NCI-H345 treated with DMSO at 0.1 percent for 48 hours (cell line): Measurements from ENCODE around the gene SOX18.

Experiments
- DNase-seq: peaks from one replicate; lab custom pipeline; 2025; ENCODE audit not compliant: unreplicated experiment; lab: John Stamatoyannopoulos, UW

SOX18 gene

GRCh38 chr20:64053841-64054661 is 4.6 kb upstream of the SOX18 start:
- no peak for DNase-seq

DNA sequence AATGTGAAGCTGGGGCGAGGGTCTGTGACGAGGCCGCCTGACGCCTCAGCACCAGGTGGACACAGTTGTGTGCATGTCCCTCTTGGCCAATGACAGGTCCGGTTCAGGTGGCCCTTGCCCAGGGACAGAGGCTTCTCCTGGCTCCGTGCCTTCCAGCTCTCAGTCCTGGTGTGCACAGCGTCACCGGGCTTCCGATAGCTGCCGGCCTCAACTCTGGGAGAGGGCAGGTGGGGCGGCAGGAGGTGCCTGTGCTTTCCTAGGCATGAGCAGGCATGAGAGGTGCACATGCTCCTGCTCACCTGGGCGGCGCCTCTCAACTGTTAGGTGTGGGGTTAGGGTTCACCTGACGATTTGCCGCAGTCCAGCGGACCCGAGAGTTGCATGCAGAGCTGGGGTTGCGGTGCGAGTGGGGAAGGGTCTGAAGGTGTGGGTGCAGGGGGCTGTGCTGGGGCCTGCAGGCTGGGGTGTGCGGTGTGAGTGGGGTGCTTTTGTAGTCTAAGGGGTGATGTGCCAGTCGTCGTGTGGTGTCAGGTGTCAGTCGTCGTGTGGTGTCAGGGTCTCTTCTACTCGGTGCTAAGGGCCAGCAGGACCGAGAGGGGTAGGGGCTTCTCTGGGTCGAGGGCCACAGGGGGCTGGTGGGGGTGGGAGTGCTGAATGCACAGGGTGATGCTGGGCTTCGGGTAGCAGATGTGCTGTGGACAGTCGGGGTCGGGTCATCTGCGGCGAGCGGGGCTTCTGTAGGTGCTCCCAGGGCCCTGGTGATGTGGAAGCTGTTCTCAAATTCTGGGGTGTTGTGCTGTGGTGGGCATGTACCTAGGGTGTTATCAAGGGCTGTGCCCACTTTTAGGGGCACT is 3.8 kb upstream of the SOX18 start:
- no peak for DNase-seq

DNA sequence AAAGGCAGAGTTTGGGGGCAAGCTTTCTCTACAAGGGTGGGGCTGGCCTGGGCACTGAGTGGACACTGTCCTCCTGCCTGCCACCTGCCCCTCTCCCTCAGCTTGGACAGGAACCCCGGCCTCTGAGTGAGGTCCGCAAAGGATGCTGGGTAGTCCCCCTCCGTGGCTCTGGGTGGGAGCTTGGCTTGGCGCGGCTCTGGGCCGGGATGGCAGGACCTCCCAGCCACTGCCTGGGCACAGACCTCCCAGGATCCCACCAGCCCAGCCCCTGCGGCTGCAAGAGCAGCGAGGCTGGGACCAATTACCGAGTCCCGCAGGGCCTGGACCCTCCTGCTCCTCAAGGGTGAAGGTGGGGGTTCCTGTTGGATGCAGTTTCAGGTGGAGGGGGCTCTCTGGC is 2.9 kb upstream of the SOX18 start:
- DNase-seq, result no peak

DNA sequence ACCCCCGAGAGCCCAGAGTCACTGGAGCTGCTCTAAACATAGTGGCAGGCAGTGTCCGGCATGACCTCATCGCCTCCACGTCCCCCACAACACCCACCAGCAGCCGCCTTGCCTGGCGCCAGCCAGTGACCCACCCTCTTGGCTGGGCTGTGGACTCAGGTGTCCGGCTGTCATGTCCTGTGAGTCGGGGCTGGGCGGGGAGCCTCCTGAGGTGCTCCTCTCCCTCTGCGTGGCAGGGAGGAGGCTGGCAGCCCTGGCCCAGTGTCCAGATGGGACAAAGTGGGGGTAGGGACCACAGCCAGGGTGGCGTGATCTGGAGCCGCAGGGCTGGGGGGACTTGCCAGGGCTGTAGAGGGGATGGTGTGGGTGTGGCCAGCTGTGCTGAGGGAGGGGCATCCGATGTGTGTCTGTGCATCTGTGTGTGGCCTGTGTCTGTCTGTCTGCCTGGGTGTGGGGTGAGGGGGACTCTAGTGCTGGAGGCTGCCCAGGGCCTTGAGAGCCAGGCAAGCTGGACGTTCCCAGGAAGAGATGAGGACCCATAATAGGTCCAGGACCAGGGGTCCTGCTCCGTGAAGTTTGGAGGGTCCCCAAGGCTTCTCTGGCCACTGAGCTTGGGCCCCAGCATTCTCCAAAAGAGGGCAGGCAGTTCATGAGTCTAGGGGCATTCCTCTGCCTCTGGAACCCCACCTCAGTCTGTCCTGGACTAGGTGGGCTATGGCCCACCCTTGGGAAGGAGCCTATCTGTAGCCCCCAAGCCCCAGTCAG is 2.3 kb upstream of the SOX18 start:
- DNase-seq, result no peak

DNA sequence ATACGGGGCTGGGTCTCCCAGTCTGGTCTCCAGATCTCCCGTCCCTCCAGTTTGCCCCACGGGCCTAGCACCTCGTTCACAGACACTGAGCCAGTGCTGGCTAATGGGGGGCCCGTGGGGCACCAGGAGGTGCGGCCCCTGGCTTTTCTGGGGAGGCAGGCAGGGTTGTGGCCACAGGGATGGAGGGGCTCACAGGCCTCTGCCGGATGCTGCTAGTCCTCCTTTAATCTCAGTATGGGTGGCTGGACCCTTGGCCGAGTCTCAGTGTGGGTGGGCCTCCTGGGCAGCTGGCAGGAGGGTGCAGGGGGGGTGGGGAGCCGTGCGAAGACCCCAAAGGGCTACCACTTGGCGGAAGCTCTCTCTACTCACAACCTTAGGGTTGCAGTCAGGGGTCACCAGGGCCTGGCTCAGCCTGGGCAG is 1.6 kb upstream of the SOX18 start:
- no peak for DNase-seq

GRCh38 chr20:64050261-64051032 is 1.0 kb upstream of the SOX18 start:
- no peak for DNase-seq

GRCh38 chr20:64049878-64050260 is 430 bp upstream of the SOX18 start:
- DNase-seq, result no peak

- no peak for DNase-seq
These were observed 916 bp downstream of the SOX18 start for GRCh38 chr20:64048402-64049044.

DNA sequence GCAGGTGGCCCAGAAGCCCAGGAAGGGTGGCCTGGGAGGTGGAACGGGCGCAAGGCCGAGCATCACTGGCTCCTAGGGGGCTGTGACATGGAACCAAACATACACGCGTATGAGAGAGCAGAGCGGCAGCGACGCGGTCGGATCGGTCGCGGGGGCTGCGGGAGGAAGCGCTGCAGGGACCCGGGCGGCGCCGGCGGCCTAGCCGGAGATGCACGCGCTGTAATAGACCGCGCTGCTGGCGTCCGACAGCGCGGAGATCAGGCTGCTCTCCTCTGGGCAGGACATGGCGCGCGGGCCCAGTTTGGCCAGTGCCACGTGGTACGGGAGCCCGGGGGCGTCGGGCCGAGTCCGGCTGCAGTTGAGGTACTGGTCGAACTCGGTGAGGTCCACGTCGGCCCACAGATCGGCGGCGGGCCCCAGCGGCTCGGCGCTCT is 1.5 kb downstream of the SOX18 start:
- no peak for DNase-seq

- no peak for DNase-seq
These were observed 2.4 kb downstream of the SOX18 start for GRCh38 chr20:64047046-64047389.

DNA sequence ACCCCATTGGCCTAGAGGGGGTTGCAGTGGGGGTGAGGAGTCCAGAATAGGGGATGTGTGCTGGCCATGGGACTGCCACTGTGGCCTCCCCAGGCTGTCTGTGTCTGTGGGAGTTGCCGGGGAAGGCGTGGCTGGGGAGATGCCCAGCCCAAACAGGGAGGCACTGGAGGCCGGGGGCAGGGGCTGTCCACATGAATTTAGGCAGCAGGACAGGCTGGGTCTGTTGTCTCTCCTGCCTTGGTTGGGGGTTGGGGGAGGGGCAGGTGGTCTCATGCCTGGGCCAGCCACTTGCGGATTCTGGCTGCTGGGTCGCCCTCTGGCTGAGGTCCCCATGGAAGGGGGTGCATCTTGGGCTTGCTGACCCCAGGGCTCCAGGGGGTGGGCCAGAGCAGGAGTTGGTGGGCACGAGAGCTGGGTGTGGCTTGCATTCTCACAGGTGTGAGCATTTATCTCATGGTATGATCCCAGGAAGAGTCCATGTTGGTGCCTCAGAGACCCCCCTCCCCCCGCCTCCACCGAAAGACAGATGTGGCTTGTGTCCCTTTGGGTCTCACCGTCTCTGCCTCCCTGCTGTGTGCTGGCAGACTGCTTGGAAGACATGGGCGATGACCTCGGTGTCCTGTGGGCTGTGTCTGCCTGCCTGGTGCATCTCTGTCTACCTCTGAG is 4.0 kb downstream of the SOX18 start:
- DNase-seq, result no peak

DNA sequence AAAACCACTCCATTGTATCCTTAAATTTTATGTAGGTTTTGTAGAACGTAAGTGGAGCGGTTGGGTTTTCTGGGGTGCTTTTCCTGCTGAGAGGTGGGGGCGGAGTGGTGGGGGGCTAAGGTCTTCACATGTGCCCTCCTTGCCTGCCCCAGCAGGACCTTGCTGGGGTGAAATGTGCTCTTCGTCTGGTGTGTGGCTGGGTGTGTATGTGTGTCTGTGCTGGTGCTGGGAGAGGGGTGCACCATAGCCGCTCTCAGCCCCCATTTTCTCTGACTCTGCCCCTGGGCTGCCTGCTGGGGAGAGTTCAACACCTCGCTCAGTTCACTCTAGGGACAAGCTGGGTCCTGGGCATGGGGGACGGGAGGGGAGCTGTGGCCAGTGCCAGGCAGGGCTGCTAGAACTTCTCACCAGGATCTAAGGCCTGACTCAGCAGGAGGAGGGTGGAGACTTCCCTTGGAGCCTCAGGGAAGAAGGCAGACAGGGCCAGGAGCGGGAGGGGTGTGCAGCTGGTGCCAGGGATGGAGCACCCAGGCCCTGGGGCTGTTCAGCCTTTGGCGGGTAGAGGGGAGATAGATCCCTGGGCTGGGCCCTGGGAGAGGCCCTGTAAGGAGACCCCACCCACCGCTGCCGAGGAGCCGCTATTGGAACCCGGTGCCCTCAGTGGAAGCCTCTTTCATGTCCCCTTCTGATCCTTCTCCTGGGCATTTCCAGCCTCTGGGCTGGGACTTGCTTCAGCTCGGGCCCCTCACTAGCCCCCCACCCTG is 4.8 kb downstream of the SOX18 start:
- DNase-seq, result no peak

GRCh38 chr20:64043768-64044167 is 5.7 kb downstream of the SOX18 start:
- no peak for DNase-seq

DNA sequence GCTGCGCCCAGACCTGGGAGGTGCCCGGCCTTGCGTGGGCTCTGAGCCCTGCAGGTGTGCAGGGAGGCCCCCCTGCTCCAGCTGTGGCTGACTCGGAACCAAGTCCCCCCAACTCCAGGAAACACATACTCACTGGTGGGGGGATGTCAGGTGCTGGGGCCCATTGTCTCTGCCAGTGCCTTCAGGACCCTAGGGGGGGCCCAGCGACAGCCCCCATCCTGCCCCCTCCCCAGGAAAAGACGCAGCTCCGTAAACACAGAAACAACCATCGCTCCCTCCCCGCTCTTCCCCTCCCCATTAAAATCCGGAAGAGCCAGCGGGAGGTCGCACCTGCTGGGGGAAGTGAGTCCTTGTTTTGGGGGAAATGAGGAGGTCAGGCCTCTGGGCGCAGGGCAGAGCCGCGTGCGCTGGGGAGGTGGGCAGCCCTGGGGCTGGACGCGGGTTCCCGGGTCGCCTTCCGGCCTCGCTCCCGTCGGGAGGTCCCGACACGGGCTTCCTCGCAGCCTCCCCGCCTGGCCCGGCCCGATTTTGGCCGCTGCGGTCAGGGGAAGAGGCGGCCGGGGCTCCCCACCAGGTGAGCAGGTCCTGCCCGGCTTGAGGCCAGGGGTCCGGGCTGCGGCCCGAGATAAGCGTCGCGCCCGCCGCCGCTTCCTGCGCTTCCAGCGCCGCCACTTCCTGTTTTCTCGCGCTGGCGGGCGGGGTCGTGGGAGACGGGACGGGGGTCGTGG is 7.2 kb downstream of the SOX18 start:
- DNase-seq, result no peak

DNA sequence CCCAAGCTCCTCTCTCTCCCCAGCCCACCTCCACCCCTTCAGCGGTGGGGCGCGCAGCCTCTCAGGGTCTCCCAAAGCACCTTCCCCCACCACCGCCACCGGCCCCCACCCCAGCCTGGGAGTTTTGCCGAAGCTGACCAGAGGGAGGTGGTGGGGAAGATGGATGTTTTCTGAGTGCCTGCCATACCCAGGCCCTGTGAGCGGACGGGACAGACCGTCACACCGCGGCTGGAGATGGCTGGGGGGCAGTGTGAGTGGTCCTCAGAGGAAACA is 7.7 kb downstream of the SOX18 start:
- no peak for DNase-seq

- DNase-seq, result no peak
These were observed 8.2 kb downstream of the SOX18 start for GRCh38 chr20:64041040-64041780.

DNA sequence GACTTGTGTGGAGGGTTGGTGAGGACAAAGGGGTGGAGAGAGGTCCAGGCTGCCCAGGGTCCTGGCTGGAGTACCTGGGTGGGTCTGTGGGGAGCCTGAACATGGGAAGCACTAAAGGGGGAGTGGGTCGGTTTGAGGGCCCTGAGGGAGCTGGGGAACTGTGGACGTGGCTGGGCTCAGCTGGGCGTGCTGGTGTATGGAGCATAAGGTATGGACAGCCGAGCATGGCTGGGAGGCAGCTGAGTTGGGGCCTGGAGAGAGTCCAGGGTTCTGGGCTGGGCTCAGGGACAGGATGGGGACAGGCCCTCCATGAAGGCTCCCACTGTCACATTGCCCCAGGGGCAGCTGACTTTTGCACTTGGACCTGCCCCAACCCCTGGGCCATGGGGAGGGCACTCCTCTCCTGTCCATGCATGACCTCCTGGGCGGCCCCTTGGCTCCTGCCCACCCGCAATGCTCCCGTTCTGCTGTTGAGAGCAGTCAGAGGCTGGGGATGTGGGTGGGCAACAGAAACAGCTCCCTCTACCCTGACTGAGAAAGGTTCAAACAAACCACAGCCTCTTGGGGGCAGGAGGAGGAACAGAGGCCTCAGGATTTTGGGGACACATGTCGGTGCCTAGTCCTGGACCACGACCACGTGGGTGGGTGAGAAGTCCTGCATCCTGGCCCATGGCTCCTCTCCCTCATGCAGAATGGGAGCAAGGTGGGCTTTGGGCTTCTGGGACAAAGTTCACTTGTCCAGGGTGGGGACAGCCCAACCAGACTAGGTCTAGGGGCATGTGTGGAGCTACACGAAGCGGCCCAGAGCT is 9.0 kb downstream of the SOX18 start:
- DNase-seq, result no peak
